A549 (cell line): ENCODE measurements around the gene CD80. TPM values are rescaled to one million over a fixed set of nuclear protein-coding genes. Genes with fewer than 3 reads are reported as not detected.

ENCODE experiments used
- ATAC-seq, 2 experiments: fragments of 200-7000 bp in 1 of 2; fragments of >200 bp in 1 of 2; cut with Nextera tagmentation in 1 of 2; cut with Tn5 transposase in 1 of 2; 3 replicates each; pipeline versions ENCODE4 v1.8.0 to v1.9.1; 2018 to 2020; ENCODE audit warnings: mild to moderate bottlenecking in 1 of 2, moderate library complexity in 1 of 2
- CTCF ChIA-PET: fragments of 300-600 bp; sonication (Branson Sonifier 250); formaldehyde crosslinking; extraction: SDS; loops from one replicate; lab custom pipeline; 2021; ENCODE audit warnings: antibody characterized with exemption, inconsistent platforms; lab: Yijun Ruan, JAX
- POLR2A ChIA-PET: fragments of 350-600 bp; formaldehyde crosslinking; extraction: SDS; loops from one replicate; lab custom pipeline; 2021; ENCODE audit warnings: antibody characterized with exemption, inconsistent platforms; lab: Yijun Ruan, JAX
- DNase-seq, 2 experiments: peaks; one replicate each; pipeline versions ENCODE4 v3.0.0 to v3.0.0-alpha.2; 2011 to 2016; ENCODE audit warnings: low read depth in 1 of 2, low spot score in 1 of 2
- FAIRE-seq: peaks from 2 replicates; lab custom pipeline; 2011; peaks lifted over from hg19 to GRCh38; lab: Jason Lieb, UNC
- H3K27ac ChIP-seq, 2 experiments: fragments of >200 bp; sonication (Bioruptor Twin); formaldehyde crosslinking; 3 replicates each; pipeline ENCODE4 v1.5.1; 2016 to 2017
- H3K4me1 ChIP-seq: fragments of >200 bp; sonication (Bioruptor Twin); formaldehyde crosslinking; 3 replicates; pipeline ENCODE4 v1.6.1; 2016
- H3K4me2 ChIP-seq: fragments of >200 bp; sonication (Bioruptor Twin); formaldehyde crosslinking; 3 replicates; pipeline ENCODE4 v1.6.1; 2016
- H3K4me3 ChIP-seq: fragments of >200 bp; sonication (Bioruptor Twin); formaldehyde crosslinking; 3 replicates; pipeline ENCODE4 v1.5.1; 2016
- H3K9me3 ChIP-seq: fragments of >200 bp; sonication (Bioruptor Twin); formaldehyde crosslinking; 3 replicates; pipeline ENCODE4 v1.6.1; 2016
- BCL3 ChIP-seq: fragments of >200 bp; sonication (Bioruptor Twin); formaldehyde crosslinking; IDR thresholded peaks from 3 replicates; pipeline ENCODE4 v1.6.1; 2016
- CBX2 ChIP-seq: fragments of 200-600 bp; sonication (generic); IDR thresholded peaks from 2 replicates; pipeline ENCODE4 v1.6.1; 2016; ENCODE audit warnings: low read depth, mild to moderate bottlenecking, borderline replicate concordance
- CHD4 ChIP-seq: fragments of 200-600 bp; sonication (generic); IDR thresholded peaks from 2 replicates; pipeline ENCODE4 v1.6.1; 2016; ENCODE audit warnings: antibody characterized with exemption, mild to moderate bottlenecking, borderline replicate concordance
- CTCF ChIP-seq: fragments of >200 bp; sonication (Bioruptor Twin); formaldehyde crosslinking; IDR thresholded peaks from 3 replicates; pipeline ENCODE4 v1.5.1; 2016
- E2F6 ChIP-seq: IDR thresholded peaks from 2 replicates; pipeline ENCODE4 v1.6.1; 2012; ENCODE audit warnings: low read depth, borderline replicate concordance
- ESRRA ChIP-seq: fragments of 150-350 bp; IDR thresholded peaks from 2 replicates; pipeline ENCODE4 v1.6.1; 2014; ENCODE audit warnings: mild to moderate bottlenecking, low read length, borderline replicate concordance
- FOSB ChIP-seq: fragments of 250-450 bp; sonication (Bioruptor Pico); IDR thresholded peaks from 2 replicates; pipeline ENCODE4 v1.5.0; 2020; ENCODE audit warnings: mild to moderate bottlenecking, moderate library complexity
- HDAC2 ChIP-seq: fragments of 200-600 bp; sonication (generic); IDR thresholded peaks from 2 replicates; pipeline ENCODE4 v1.6.1; 2016
- HMGXB4 ChIP-seq: fragments of 250-450 bp; sonication (Bioruptor Pico); IDR thresholded peaks from 2 replicates; pipeline ENCODE4 v1.5.0; 2021; ENCODE audit warnings: mild to moderate bottlenecking, moderate library complexity, borderline replicate concordance
- JUN ChIP-seq, 2 experiments: fragments of >200 bp; sonication (Bioruptor Twin); formaldehyde crosslinking; IDR thresholded peaks; 2 replicates in 1 of 2; 3 replicates in 1 of 2; pipeline ENCODE4 v1.6.1; 2016 to 2017
- MAFK ChIP-seq: fragments of 450-650 bp; IDR thresholded peaks from 2 replicates; pipeline ENCODE4 v1.6.1; 2014; ENCODE audit not compliant: partially characterized antibody
- NFE2L2 ChIP-seq: fragments of 150-350 bp; conservative IDR thresholded peaks from 2 replicates; pipeline ENCODE4 v1.6.1; 2014; ENCODE audit warnings: low read length
- NPAS2 ChIP-seq: fragments of 250-450 bp; sonication (Bioruptor Pico); IDR thresholded peaks from 2 replicates; pipeline ENCODE4 v1.8.0; 2022; ENCODE audit warnings: mild to moderate bottlenecking, moderate library complexity, borderline replicate concordance
- RAD21 ChIP-seq, 2 experiments: fragments of >200 bp in 1 of 2; sonication (Bioruptor Twin) in 1 of 2; formaldehyde crosslinking in 1 of 2; IDR thresholded peaks in 1 of 2; conservative IDR thresholded peaks in 1 of 2; 2 replicates in 1 of 2; 3 replicates in 1 of 2; pipeline ENCODE4 v1.6.1; 2012 to 2018; ENCODE audit warnings: inconsistent platforms in 1 of 2
- RFX5 ChIP-seq: fragments of 450-650 bp; IDR thresholded peaks from 2 replicates; pipeline ENCODE4 v1.7.1; 2014; ENCODE audit warnings: antibody characterized with exemption, mild to moderate bottlenecking, moderate library complexity
- RNF2 ChIP-seq: fragments of 200-600 bp; sonication (generic); IDR thresholded peaks from 2 replicates; pipeline ENCODE4 v1.6.1; 2016; ENCODE audit warnings: low read depth, mild to moderate bottlenecking, antibody characterized with exemption, moderate library complexity, borderline replicate concordance
- WGBS: methylation state at CpG from one replicate; pipeline ENCODE4 v1.1.6; 2017; ENCODE audit errors: missing lambda C conversion rate; 5-methylcytosine and 5-hydroxymethylcytosine counted together
- polyA plus RNA-seq, 4 experiments: library from polyadenylated mRNA; depleted of rRNA in 3 of 4; stranded (reverse); fragments of >200 nt; fragmentation: RNase III in 1 of 4; extraction: RNeasy Plus Mini Kit Qiagen cat#74134 plus additional on column Dnase treatment in 1 of 4; gene quantifications; 2 replicates in 3 of 4; 3 replicates in 1 of 4; pipeline ENCODE4 v1.2.3, GENCODE V29; 2011 to 2017

Gene CD80
- polyA plus RNA-seq, 2 of the 4 experiments (the other 2 are of a cell fraction), result 0.08 TPM; not detected in 1

- DNase-seq, result peak in 1 of 2 experiments; percentile 19
- TF ChIP-seq FOSB (CRISPR knock-in tag), result no peak
- TF ChIP-seq NFE2L2, result no peak
- no peak for TF ChIP-seq CHD4
- TF ChIP-seq CTCF, result no peak
- no peak for TF ChIP-seq MAFK
- no peak for TF ChIP-seq HMGXB4 (CRISPR knock-in tag)
- no peak for TF ChIP-seq JUN (IDR thresholded peaks at IDR 0.05)
- TF ChIP-seq BCL3, result no peak
- TF ChIP-seq RAD21 (conservative IDR thresholded peaks at IDR 0.05 in 1 of 2, IDR thresholded peaks at IDR 0.05 in 1 of 2), result no peak
- no peak for TF ChIP-seq E2F6
- no peak for FAIRE-seq
- ChIA-PET POLR2A (no interaction called here), CTCF (no interaction called here)
- Histone ChIP-seq H3K27ac (peak within 1 kb of the TSS in 1 of 2 experiments; percentile 53; a peak in 2 of 6 replicates), H3K4me2 (peak within 1 kb of the TSS; percentile 30), H3K4me3 (no peak within 1 kb of the TSS), H3K4me1 (peaks cover 8% of the 10 kb centered on the region; the same call in 2 of the 3 replicates), H3K9me3 (no peaks in the 10 kb centered on the region)
- no peak for ATAC-seq
- 55% methylated on average over 7 of the region's 7 CpGs for WGBS
Observed at GRCh38 chr3:119597548-119598288, 38.3 kb upstream of the CD80 start, which contains the start of gene PLA1A. Gene PLA1A (plus strand): TSS chr3:119597885. CDS start chr3:119597914, 29 bp downstream.

- CTCF ChIA-PET, result interaction anchor here (1.1 kb wide), 1 partner anchor 15 kb away, joined by 5 read pairs; no protein-coding TSS in a partner anchor
- WGBS, result 92% methylated on average over 6 of the region's 6 CpGs
Observed at GRCh38 chr3:119596398-119596797, 37.0 kb upstream of the CD80 start.

More at GRCh38 chr3:119596398-119596797, 37.0 kb upstream of the CD80 start:
- H3K4me1 ChIP-seq, result peaks cover 8% of the 10 kb centered on the region; the same call in 2 of the 3 replicates
- H3K4me2 ChIP-seq, result no peak overlapping the region
- POLR2A ChIA-PET, result no interaction called here
- no peak overlapping the region for H3K27ac ChIP-seq
- no peak for DNase-seq
- no peak for TF ChIP-seq HDAC2
- no peak for TF ChIP-seq JUN (IDR thresholded peaks at IDR 0.05)
- TF ChIP-seq MAFK, result no peak
- no peak for TF ChIP-seq CBX2
- no peak for TF ChIP-seq ESRRA
- TF ChIP-seq NPAS2, result no peak
- TF ChIP-seq RFX5, result no peak
- TF ChIP-seq RNF2, result no peak
- no peak for TF ChIP-seq NFE2L2
- no peak for FAIRE-seq
- ATAC-seq, result no peak
- no peaks in the 10 kb centered on the region for H3K9me3 ChIP-seq
- H3K4me3 ChIP-seq, result no peak overlapping the region
